Iris pigment epithelial cell (primary cell): Measurements from ENCODE around the gene IRX5.

Experiments used
- DNase-seq: peaks from one replicate; pipeline ENCODE4 v3.0.0-alpha.2; 2011; ENCODE audit warnings: low read depth

The IRX5 gene

DNA sequence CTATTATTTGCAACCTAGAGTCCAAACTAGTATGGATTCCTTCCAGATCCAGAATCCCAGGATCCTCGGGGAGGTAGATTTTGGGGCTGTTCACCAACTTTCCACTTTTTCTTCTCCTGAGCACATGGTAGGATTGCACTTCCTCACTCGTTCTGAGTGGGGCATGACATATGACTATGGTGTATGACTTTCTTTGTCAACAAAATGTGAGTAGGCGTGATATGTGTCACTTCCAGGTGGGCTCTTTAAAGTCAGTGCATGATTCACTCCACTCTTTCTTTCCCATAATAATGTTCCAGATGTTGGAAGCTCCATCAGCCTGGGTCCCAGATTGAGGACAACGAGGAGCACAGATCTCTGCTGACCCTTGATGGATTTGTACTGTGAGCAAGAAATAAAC is 21.5 kb downstream of the IRX5 start:
- DNase-seq, result no peak

DNA sequence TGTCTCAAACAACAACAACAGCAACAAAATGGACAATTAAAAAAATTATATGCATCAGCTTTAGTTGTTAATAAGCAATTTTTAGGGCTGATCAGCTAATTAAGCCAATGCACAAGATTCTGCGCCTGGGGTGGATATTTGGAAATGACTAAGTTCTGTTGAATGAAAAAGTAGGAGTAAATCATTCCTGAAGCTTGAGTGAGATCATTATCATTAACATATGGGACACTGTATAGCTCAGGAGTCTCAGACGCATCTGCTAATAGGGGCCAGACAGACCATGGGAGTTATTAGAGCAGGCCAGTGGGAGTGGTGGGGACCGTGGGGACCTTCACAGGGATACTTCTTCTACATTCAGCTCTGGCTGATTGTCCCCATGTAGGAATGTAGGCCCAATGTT is 22.8 kb downstream of the IRX5 start:
- DNase-seq, result no peak

DNA sequence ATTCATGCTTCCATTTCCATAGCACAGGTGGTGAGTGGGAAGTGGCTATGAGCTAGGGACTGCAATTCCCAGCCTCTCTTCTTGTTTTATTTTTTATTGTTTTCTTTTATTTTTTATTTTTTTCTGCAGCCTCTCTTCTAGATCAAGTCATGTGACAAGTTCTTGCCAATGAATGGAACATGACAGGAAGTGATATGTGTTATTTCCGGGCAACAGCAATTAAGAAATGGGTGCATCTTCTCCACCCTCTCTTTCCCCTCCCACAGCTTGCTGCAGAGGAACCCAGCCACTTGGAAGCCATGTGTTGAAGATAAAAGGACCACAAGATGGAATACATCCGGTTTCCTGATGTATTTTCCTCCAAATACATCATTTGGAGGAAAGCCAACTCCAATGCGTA is 23.6 kb downstream of the IRX5 start:
- no peak for DNase-seq

DNA sequence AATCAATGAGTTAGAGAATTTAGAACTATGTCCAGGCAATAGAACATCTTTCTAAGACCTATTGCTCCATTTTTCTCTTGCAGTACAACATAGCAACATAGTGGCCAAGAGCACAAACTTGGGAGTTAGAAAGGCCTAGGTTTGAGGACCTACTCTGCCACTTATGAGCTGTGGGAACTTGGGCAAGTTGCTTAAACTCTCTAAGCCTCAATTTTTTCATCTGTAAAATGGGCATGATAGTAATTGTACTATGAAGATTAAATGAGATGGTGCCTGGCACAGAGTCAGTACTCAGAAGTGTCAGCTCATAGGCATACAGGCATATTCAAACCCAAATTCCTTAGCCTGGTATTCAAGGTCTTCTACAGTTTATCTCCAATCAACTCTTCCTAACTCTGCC is 25.1 kb downstream of the IRX5 start:
- DNase-seq, result no peak

DNA sequence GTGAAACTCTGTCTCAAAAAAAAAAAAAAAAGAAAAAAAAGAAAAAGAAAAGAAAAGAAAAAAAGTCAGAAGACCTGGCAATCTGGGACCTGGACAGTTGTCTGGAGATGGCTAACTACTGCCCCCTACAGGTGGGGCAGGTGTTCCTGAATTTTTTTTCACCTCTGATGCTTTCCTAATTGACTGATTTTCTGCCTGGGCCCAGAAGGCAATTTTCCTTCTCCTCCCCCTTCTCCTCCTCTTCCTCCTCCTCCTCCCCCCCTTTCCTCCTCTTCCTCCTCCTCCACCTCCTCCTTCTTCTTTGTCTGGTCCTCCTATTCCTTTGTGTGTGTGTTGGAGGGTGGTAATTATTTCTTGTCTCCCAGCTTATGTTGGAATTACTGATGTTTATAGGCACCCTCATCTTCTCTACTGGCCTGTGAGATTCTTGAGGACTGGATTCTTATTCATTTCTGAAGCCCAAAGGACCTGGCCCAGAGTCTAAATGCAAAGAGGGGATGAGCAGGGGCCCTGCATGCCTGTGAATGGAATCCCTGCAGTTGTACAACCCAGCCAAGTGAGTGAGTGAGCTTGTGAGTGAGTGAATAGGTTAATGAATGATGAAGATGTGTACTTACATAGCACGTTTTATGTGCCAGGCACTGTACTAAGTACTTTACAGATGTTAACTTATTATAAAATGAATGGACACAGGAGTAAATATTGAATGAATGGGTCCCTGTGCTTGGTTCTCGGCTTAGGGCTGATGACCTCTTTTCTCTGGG is 26.9 kb downstream of the IRX5 start:
- peak; percentile 21 for DNase-seq

DNA sequence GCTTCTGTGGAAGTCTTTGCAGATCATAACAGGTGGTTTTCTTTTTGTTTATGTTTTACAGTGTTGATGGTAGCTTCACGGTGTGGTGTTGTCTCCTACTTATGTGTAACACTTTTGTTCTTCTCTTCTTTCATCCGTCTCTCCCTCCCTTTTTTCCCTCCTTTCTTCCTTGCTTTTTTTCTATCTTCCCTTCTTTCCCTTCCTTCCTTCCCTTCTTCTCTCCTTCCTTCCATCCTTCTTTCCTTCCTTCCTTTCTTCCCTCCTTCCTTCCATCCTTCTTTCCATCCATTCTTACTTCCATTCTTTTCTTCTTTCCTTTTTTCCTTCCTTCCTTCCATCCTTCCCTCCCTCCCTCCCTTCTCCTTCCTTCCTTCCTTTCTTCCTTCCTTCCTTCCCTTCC is 31.4 kb downstream of the IRX5 start:
- DNase-seq, result no peak

DNA sequence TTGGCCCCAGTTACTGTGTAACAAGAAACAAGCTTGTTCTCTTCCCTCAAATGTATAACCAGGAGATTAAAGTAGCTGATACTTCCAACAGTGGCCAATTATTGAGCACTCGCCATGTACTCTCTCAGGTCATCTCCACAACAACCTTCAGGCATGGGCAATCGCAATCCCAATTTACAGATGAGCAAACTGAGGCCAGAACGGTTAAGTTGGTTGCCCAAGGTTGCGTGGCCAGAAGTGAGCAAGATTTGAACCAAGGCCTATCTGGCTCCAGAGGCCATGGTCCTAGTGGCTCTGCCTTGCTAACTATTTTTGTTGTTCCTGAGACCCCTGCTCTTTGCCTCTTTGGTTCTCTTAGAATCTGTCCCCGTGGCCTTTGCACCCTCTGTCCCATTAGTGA is 33.6 kb downstream of the IRX5 start:
- no peak for DNase-seq

DNA sequence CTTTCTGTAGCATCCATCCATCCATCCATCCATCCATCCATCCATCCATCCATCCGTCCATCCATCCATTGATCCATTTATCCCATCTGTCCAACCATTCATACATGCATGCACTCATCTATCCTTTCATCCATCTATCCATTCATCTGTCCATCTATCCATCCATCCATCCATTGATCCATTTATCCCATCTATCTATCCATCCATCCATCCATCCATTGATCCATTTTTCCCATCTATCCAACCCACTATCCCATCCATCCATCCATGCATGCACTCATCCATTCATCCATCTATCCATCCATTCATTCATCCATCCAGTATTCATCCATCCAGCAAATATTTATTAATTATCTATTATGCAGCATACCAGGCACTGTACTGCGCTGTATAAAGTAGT is 34.8 kb downstream of the IRX5 start:
- no peak for DNase-seq

DNA sequence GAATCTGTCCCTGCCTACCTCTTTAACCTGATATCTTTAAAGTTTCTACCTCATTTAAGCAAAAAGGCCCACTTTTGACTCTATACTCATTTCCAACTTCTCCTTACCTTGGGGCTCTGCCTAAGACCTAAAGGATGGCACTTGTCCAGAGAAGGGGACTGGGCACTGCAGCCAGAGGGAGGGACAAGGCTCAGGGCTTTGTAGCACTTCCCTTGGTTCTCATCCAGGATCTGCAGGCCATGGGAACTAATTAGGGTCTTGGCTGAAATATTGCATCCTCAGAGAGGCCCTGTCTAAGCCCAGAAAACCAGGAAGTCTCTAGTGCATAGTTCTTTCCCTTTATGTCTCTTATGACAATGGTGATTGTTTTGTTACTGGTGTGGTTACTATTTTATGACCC is 37.3 kb downstream of the IRX5 start:
- no peak for DNase-seq

DNA sequence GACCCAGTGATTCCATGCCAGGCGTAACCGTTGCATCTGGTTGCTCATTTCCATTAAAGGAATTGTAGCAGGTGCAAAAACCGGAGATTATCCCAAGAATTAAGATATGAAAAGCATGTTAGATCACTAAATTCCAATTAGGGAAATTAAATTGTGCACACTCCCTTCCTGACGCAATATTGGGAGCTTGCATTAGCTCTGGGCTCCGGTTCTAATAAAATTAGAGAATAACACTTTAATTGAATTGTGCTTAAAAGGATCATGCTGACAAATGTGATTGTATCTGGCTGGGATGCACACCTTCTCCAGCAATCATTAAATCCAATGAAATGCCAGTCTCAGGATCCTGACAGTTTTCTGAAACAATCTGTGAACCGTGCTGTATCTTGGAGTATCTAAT is 38.1 kb downstream of the IRX5 start:
- no peak for DNase-seq

DNA sequence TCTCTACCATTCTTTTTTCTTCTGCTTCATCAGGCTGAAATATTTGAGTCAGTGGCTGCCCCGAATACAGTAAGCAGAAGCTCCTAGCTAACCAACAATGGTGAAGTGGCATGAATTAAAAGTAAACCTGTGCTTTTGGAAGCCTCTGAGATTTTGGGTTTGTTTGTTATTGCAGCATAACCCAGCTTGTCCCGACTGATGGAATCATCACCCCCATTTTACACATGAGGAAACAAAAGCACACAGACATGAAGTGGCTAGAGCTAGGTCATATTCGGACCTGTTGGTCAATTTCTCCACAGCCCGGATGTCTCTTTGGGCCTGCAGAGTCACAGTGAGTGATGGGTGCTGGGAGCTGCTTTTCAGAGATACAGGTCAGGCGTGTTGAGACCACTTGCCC is 39.4 kb downstream of the IRX5 start:
- DNase-seq, result no peak

DNA sequence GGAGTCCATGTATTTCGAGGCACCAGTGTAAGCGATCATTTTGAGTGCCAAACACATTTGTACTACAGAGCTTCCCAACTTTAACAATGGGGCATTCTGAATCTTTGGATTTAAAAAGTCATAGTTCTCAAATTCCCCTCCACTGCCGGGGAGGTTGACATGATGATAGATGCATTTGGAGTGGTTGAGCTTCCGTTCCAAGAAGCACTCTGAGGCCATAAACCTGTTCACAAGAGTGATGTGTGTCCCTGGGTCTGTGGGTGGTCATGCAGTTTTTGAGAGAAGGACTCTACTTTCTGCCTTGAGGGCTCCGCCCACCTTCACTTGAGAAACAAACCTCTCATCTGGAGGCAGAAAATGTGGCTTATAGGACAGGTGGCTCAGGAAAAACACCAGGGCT is 43.7 kb downstream of the IRX5 start:
- no peak for DNase-seq

DNA sequence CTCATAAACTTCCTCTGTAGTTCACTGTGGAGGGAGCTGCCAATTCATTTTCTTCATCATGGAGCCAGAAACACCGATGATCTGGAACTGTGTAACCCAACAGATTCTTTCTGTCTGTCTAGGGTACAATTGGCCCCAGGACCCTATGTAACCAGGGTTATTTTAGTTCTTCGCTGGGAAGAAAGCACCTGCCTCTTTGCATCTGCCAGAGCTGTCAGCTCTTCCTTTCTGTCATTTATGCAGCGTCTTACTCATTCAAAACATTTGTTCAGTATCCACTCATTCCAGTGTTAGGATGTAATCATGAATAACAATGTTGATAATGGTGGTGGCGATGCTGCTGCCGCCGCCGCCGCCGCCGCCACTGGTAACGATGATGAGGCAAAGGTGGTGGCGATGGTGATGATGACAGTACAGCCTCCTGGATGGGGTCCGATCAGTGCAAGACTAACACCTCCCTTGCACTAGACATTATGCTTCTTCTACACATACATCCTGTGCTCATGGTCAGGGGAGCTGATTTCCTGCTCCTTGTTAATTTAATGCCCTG is 46.1 kb downstream of the IRX5 start:
- no peak for DNase-seq

DNA sequence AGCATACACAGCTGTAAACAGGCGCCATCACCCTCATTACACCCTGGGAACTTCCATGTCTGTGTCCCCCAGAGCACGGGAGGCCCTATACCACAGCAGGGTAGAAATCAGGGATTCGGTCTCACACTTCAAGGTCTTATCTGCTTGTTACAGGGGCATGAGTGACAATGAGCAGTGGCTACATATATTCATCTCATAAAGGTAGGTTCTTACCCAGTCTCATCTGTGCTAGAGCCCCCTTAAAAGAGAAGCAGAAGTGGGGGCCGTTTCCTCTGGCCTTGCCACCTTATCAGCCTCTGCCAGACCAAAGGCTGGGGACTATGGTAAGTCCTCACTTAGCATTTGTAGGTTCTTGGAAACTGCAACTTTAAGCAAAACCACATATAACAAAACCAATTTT is 46.5 kb downstream of the IRX5 start:
- no peak for DNase-seq

DNA sequence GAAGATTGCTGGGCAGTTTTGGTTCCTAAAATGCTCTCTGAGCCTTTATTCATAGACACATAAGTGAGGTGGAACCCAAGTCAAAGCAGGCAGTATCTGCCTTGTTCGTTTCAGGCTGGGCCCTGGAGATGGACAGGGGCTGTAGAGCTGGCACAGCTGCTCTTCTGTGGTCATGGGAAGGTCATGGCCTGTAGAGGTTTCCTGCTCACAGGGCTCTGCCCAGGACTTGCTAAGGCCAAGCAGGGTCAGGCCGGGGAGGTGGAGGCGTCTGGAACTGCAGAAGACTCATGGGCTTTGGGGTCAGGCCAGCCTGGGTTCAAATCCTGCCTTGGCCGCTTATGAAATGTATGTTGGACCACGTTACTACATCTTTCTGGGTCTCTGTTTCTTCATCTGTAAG is 50.2 kb downstream of the IRX5 start:
- DNase-seq, result no peak
